Neural progenitor cell (in vitro differentiated cells): Measurements from ENCODE around the gene BUD31.

Experiments used
- EZH2 ChIP-seq: fragments of 200-600 bp; sonication (generic); IDR thresholded peaks from 2 replicates; pipeline ENCODE4 v1.6.1; 2017; ENCODE audit warnings: antibody characterized with exemption, mild to moderate bottlenecking, moderate library complexity
- TF ChIP-seq, protein P1 (sequence below): fragments of 200-600 bp; sonication (generic); IDR thresholded peaks from 2 replicates; pipeline ENCODE4 v1.5.1; 2017; ENCODE audit warnings: antibody characterized with exemption, mild to moderate bottlenecking

- TF ChIP-seq, protein P1, sequence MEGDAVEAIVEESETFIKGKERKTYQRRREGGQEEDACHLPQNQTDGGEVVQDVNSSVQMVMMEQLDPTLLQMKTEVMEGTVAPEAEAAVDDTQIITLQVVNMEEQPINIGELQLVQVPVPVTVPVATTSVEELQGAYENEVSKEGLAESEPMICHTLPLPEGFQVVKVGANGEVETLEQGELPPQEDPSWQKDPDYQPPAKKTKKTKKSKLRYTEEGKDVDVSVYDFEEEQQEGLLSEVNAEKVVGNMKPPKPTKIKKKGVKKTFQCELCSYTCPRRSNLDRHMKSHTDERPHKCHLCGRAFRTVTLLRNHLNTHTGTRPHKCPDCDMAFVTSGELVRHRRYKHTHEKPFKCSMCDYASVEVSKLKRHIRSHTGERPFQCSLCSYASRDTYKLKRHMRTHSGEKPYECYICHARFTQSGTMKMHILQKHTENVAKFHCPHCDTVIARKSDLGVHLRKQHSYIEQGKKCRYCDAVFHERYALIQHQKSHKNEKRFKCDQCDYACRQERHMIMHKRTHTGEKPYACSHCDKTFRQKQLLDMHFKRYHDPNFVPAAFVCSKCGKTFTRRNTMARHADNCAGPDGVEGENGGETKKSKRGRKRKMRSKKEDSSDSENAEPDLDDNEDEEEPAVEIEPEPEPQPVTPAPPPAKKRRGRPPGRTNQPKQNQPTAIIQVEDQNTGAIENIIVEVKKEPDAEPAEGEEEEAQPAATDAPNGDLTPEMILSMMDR, result no peak
- TF ChIP-seq EZH2, result no peak
These were observed 5.0 kb upstream of the BUD31 start for GRCh38 chr7:99403764-99404163.
